ENCODE data around the gene CES4A. TPM values are rescaled to one million over a fixed set of nuclear protein-coding genes. Genes with fewer than 3 reads are reported as not detected.
A peak's percentile ranks its signal among the peaks of the same experiment; 100 is the strongest.

CES4A gene
- polyA plus RNA-seq (2013): 0.81 and 0.86 TPM in 2 replicates

GRCh38 chr16:66988197-66988788, at the start of gene CES4A:
Gene CES4A, plus strand, starts transcription at chr16:66988589. Its CDS starts 184 bp downstream, at chr16:66988773.
- peak in 1 of 2 donors; percentile 26 for DNase-seq
- Histone ChIP-seq H3K9ac (ENCODE audit: low read length) (no peak within 1 kb of the TSS), H3K27me3 (ENCODE audit: insufficient read depth, low read length) (no peaks in the 10 kb centered on the region), H3K23ac (ENCODE audit: low read length) (no peak within 1 kb of the TSS), H3K27ac (ENCODE audit: low read depth, low read length) (no peak within 1 kb of the TSS), H3K79me1 (ENCODE audit: low read length) (no peaks in the 10 kb centered on the region), H3K14ac (ENCODE audit: low read length) (no peak within 1 kb of the TSS), H3K9me3 (ENCODE audit: insufficient read depth, low read depth, low read length) (no peaks in the 10 kb centered on the region), H3K4me2 (ENCODE audit: low read length) (no peak within 1 kb of the TSS), H3K4me1 (ENCODE audit: control insufficient read depth in 1 of 2, insufficient read depth in 2 of 2, low read length in 2 of 2) (no peaks in the 10 kb centered on the region), H2BK120ac (ENCODE audit: insufficient read depth, low read length, poor library complexity) (no peak within 1 kb of the TSS), H4K8ac (ENCODE audit: low read depth, low read length) (no peak within 1 kb of the TSS), H3K4me3 (ENCODE audit: low read depth, low read length) (no peak within 1 kb of the TSS), H3K18ac (ENCODE audit: low read length) (no peak within 1 kb of the TSS), H2AFZ (ENCODE audit: insufficient read depth, low read length, poor library complexity) (no peak within 1 kb of the TSS), H2BK5ac (ENCODE audit: low read depth, low read length, poor library complexity) (no peak within 1 kb of the TSS), H2BK12ac (ENCODE audit: low read length) (no peak within 1 kb of the TSS), H4K91ac (ENCODE audit: low read depth, low read length) (no peak within 1 kb of the TSS), H3K36me3 (ENCODE audit: control insufficient read depth in 1 of 2, insufficient read depth in 2 of 2, low read length in 2 of 2) (no peaks in the 10 kb centered on the region), H2AK5ac (ENCODE audit: low read length) (no peak within 1 kb of the TSS), H3K4ac (ENCODE audit: low read depth, low read length) (no peak within 1 kb of the TSS), H4K12ac (ENCODE audit: low read depth, low read length) (no peak within 1 kb of the TSS), H3K79me2 (ENCODE audit: control insufficient read depth, insufficient read depth, low read length, poor library complexity) (no peaks in the 10 kb centered on the region)
- no CpG with 5 or more reads among the region's 11 CpGs for WGBS (ENCODE audit: extremely low coverage, insufficient coverage, insufficient read length)

DNA sequence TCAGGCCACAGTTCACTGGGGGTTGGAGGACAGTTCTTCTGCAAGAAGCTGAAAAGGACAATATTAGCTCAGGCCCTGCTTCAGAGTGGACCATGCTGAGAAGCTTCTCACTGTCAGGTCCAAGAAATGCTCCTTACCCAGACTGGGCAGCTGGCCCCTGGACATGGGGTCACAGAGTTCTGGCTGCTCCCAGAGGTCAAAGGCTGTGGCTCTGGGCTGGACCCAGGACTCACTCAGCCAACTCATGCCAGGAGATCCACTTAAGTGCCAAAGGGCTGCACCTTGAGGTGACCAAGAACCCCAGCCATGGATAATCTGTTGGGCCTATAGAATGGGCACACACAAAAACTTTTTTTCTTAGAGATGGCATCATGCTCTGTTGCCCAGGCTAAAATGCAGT, 49.0 kb upstream of the CES4A start:
- H4K8ac ChIP-seq (ENCODE audit: low read depth, low read length): no peak overlapping the region
- H2BK5ac ChIP-seq (ENCODE audit: low read depth, low read length, poor library complexity): no peak overlapping the region
- H3K9ac ChIP-seq (ENCODE audit: low read length): no peak overlapping the region
- H3K79me2 ChIP-seq (ENCODE audit: control insufficient read depth, insufficient read depth, low read length, poor library complexity): peaks cover 5% of the 10 kb centered on the region
- H3K4me1 ChIP-seq (ENCODE audit: control insufficient read depth in 1 of 2, insufficient read depth in 2 of 2, low read length in 2 of 2): peaks cover 7 to 8% of the 10 kb centered on the region in 2 experiments
- H3K9me3 ChIP-seq (ENCODE audit: insufficient read depth, low read depth, low read length): peaks cover 2% of the 10 kb centered on the region
- H4K91ac ChIP-seq (ENCODE audit: low read depth, low read length): no peak overlapping the region
- no peak overlapping the region for H2AFZ ChIP-seq (ENCODE audit: insufficient read depth, low read length, poor library complexity)
- no peak overlapping the region for H4K12ac ChIP-seq (ENCODE audit: low read depth, low read length)
- H3K27me3 ChIP-seq (ENCODE audit: insufficient read depth, low read length): no peaks in the 10 kb centered on the region
- no peak overlapping the region for H3K23ac ChIP-seq (ENCODE audit: low read length)
- no peak overlapping the region for H3K18ac ChIP-seq (ENCODE audit: low read length)
- no peak overlapping the region for H3K4ac ChIP-seq (ENCODE audit: low read depth, low read length)
- H3K36me3 ChIP-seq (ENCODE audit: control insufficient read depth in 1 of 2, insufficient read depth in 2 of 2, low read length in 2 of 2): peaks cover 49 to 51% of the 10 kb centered on the region in 2 experiments
- no peak overlapping the region for H2BK120ac ChIP-seq (ENCODE audit: insufficient read depth, low read length, poor library complexity)
- no peak overlapping the region for H3K4me3 ChIP-seq (ENCODE audit: low read depth, low read length)
- H3K79me1 ChIP-seq (ENCODE audit: low read length): peaks cover 4% of the 10 kb centered on the region
- H3K14ac ChIP-seq (ENCODE audit: low read length): no peak overlapping the region
- no peak for DNase-seq
- no peak overlapping the region for H2BK12ac ChIP-seq (ENCODE audit: low read length)
- H3K4me2 ChIP-seq (ENCODE audit: low read length): no peak overlapping the region
- H3K27ac ChIP-seq (ENCODE audit: low read depth, low read length): no peak overlapping the region
- H2AK5ac ChIP-seq (ENCODE audit: low read length): no peak overlapping the region

DNA sequence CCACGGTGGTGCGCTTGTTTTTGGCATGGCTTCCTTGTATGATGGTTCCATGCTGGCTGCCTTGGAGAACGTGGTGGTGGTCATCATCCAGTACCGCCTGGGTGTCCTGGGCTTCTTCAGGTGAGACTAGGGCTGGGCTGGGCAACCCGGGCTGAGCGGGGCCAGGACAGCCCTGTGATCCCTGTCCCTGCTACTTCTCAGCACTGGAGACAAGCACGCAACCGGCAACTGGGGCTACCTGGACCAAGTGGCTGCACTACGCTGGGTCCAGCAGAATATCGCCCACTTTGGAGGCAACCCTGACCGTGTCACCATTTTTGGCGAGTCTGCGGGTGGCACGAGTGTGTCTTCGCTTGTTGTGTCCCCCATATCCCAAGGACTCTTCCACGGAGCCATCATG, 48.2 kb upstream of the CES4A start:
- no peaks in the 10 kb centered on the region for H3K27me3 ChIP-seq (ENCODE audit: insufficient read depth, low read length)
- no peak overlapping the region for H3K18ac ChIP-seq (ENCODE audit: low read length)
- H3K14ac ChIP-seq (ENCODE audit: low read length): no peak overlapping the region
- no peak overlapping the region for H2BK12ac ChIP-seq (ENCODE audit: low read length)
- H3K79me2 ChIP-seq (ENCODE audit: control insufficient read depth, insufficient read depth, low read length, poor library complexity): peaks cover 2% of the 10 kb centered on the region
- no peak overlapping the region for H3K4me2 ChIP-seq (ENCODE audit: low read length)
- no CpG with 5 or more reads among the region's 16 CpGs for WGBS (ENCODE audit: extremely low coverage, insufficient coverage, insufficient read length)
- H2BK120ac ChIP-seq (ENCODE audit: insufficient read depth, low read length, poor library complexity): no peak overlapping the region
- no peak overlapping the region for H4K8ac ChIP-seq (ENCODE audit: low read depth, low read length)
- H2AFZ ChIP-seq (ENCODE audit: insufficient read depth, low read length, poor library complexity): no peak overlapping the region
- H3K4ac ChIP-seq (ENCODE audit: low read depth, low read length): no peak overlapping the region
- no peak overlapping the region for H3K27ac ChIP-seq (ENCODE audit: low read depth, low read length)
- no peak overlapping the region for H2AK5ac ChIP-seq (ENCODE audit: low read length)
- peaks cover 5 to 6% of the 10 kb centered on the region in 2 experiments for H3K4me1 ChIP-seq (ENCODE audit: control insufficient read depth in 1 of 2, insufficient read depth in 2 of 2, low read length in 2 of 2)
- DNase-seq: no peak
- no peak overlapping the region for H4K12ac ChIP-seq (ENCODE audit: low read depth, low read length)
- H3K4me3 ChIP-seq (ENCODE audit: low read depth, low read length): no peak overlapping the region
- no peak overlapping the region for H4K91ac ChIP-seq (ENCODE audit: low read depth, low read length)
- H3K9ac ChIP-seq (ENCODE audit: low read length): no peak overlapping the region
- peaks cover 49 to 51% of the 10 kb centered on the region in 2 experiments for H3K36me3 ChIP-seq (ENCODE audit: control insufficient read depth in 1 of 2, insufficient read depth in 2 of 2, low read length in 2 of 2)
- H3K23ac ChIP-seq (ENCODE audit: low read length): no peak overlapping the region
- H3K79me1 ChIP-seq (ENCODE audit: low read length): no peaks in the 10 kb centered on the region
- peaks cover 2% of the 10 kb centered on the region for H3K9me3 ChIP-seq (ENCODE audit: insufficient read depth, low read depth, low read length)
- H2BK5ac ChIP-seq (ENCODE audit: low read depth, low read length, poor library complexity): no peak overlapping the region

GRCh38 chr16:66942981-66943380, 45.4 kb upstream of the CES4A start:
- peaks cover 2% of the 10 kb centered on the region for H3K9me3 ChIP-seq (ENCODE audit: insufficient read depth, low read depth, low read length)
- no peak overlapping the region for H4K91ac ChIP-seq (ENCODE audit: low read depth, low read length)
- no peak for DNase-seq
- peaks cover 44 to 46% of the 10 kb centered on the region in 2 experiments for H3K36me3 ChIP-seq (ENCODE audit: control insufficient read depth in 1 of 2, insufficient read depth in 2 of 2, low read length in 2 of 2)
- no peak overlapping the region for H2AK5ac ChIP-seq (ENCODE audit: low read length)
- H2AFZ ChIP-seq (ENCODE audit: insufficient read depth, low read length, poor library complexity): no peak overlapping the region
- no peak overlapping the region for H3K4me3 ChIP-seq (ENCODE audit: low read depth, low read length)
- peaks cover 4% of the 10 kb centered on the region for H3K27me3 ChIP-seq (ENCODE audit: insufficient read depth, low read length)
- no peaks in the 10 kb centered on the region for H3K79me1 ChIP-seq (ENCODE audit: low read length)
- no peaks in the 10 kb centered on the region for H3K4me1 ChIP-seq (ENCODE audit: control insufficient read depth in 1 of 2, insufficient read depth in 2 of 2, low read length in 2 of 2)
- H3K9ac ChIP-seq (ENCODE audit: low read length): no peak overlapping the region
- no peak overlapping the region for H3K4ac ChIP-seq (ENCODE audit: low read depth, low read length)
- no peaks in the 10 kb centered on the region for H3K79me2 ChIP-seq (ENCODE audit: control insufficient read depth, insufficient read depth, low read length, poor library complexity)
- no peak overlapping the region for H3K4me2 ChIP-seq (ENCODE audit: low read length)
- no peak overlapping the region for H3K14ac ChIP-seq (ENCODE audit: low read length)
- WGBS (ENCODE audit: extremely low coverage, insufficient coverage, insufficient read length): no CpG with 5 or more reads among the region's 5 CpGs
- H3K23ac ChIP-seq (ENCODE audit: low read length): no peak overlapping the region
- no peak overlapping the region for H2BK120ac ChIP-seq (ENCODE audit: insufficient read depth, low read length, poor library complexity)
- H2BK5ac ChIP-seq (ENCODE audit: low read depth, low read length, poor library complexity): no peak overlapping the region
- H3K18ac ChIP-seq (ENCODE audit: low read length): no peak overlapping the region
- H4K8ac ChIP-seq (ENCODE audit: low read depth, low read length): no peak overlapping the region
- no peak overlapping the region for H4K12ac ChIP-seq (ENCODE audit: low read depth, low read length)
- no peak overlapping the region for H3K27ac ChIP-seq (ENCODE audit: low read depth, low read length)
- no peak overlapping the region for H2BK12ac ChIP-seq (ENCODE audit: low read length)

Data from trophoblast cell (in vitro differentiated cells and primary cell).